HL-60 (cell line): ENCODE results near the gene ATP13A1.

Source experiments
- DNase-seq, 2 experiments: peaks; one replicate each; pipeline ENCODE4 v3.0.0-alpha.2; 2010 to 2020; ENCODE audit warnings: low read depth in 1 of 2, low spot score in 1 of 2
- H3K27ac ChIP-seq: fragments of 250-450 bp; sonication (Bioruptor Pico); replicated peaks from 2 replicates; pipeline ENCODE4 v1.5.1; 2020; ENCODE audit warnings: mild to moderate bottlenecking, moderate library complexity
- H3K27me3 ChIP-seq: fragments of 250-450 bp; sonication (Bioruptor Pico); 2 replicates; pipeline ENCODE4 v1.5.1; 2021; ENCODE audit warnings: mild to moderate bottlenecking, moderate library complexity; ENCODE audit not compliant: insufficient read depth, poor library complexity, severe bottlenecking
- H3K4me3 ChIP-seq: replicated peaks from 2 replicates; pipeline ENCODE4 v1.5.1; 2011; ENCODE audit warnings: mild to moderate bottlenecking, control low read depth, low read length; ENCODE audit not compliant: insufficient read depth
- CTCF ChIP-seq: IDR thresholded peaks from one replicate; pipeline ENCODE4 v1.5.1; 2011; ENCODE audit warnings: low read length, control low read depth, inconsistent platforms; ENCODE audit not compliant: insufficient read depth
- GABPA ChIP-seq: IDR thresholded peaks from 2 replicates; pipeline ENCODE4 v1.6.1; 2012; ENCODE audit warnings: low read depth
- POLR2AphosphoS5 ChIP-seq: IDR thresholded peaks from 2 replicates; pipeline ENCODE4 v1.6.1; 2012; ENCODE audit warnings: low read depth
- REST ChIP-seq: IDR thresholded peaks from 2 replicates; pipeline ENCODE4 v1.6.1; 2012; ENCODE audit warnings: low read depth; ENCODE audit not compliant: insufficient replicate concordance
- SPI1 ChIP-seq: IDR thresholded peaks from 2 replicates; pipeline ENCODE4 v1.6.1; 2012; ENCODE audit warnings: low read depth, mild to moderate bottlenecking, borderline replicate concordance

Gene ATP13A1

GRCh38 chr19:19619181-19619848 lies 44.2 kb downstream of the ATP13A1 start:
- Histone ChIP-seq H3K27me3 (no peaks in the 10 kb centered on the region), H3K27ac (no peak overlapping the region), H3K4me3 (no peak overlapping the region)
- no peak for TF ChIP-seq SPI1
- no peak for TF ChIP-seq REST
- TF ChIP-seq GABPA, result no peak
- no peak for TF ChIP-seq POLR2AphosphoS5
- no peak for TF ChIP-seq CTCF
- DNase-seq, result no peak

- DNase-seq, result peak; percentile 91 to 96
- H3K4me3 ChIP-seq, result peak within 1 kb of the TSS; percentile 20
- no peak for TF ChIP-seq POLR2AphosphoS5
- no peak for TF ChIP-seq CTCF
- TF ChIP-seq GABPA, result no peak
- TF ChIP-seq REST, result no peak
- TF ChIP-seq SPI1, result no peak
- no peak within 1 kb of the TSS for H3K27ac ChIP-seq
- H3K27me3 ChIP-seq, result no peaks in the 10 kb centered on the region
Observed at GRCh38 chr19:19618219-19619051, 45.0 kb downstream of the ATP13A1 start, which contains the start of gene PBX4. TSS of gene PBX4 (minus strand) at chr19:19618687. CDS start at chr19:19618629, 58 bp downstream.

GRCh38 chr19:19615086-19615485 lies 48.4 kb downstream of the ATP13A1 start:
- DNase-seq, result no peak
- H3K4me3 ChIP-seq, result no peak overlapping the region
- TF ChIP-seq REST (no peak), GABPA (no peak), SPI1 (no peak), POLR2AphosphoS5 (no peak), CTCF (no peak)

More at GRCh38 chr19:19615086-19615485, 48.4 kb downstream of the ATP13A1 start:
- Histone ChIP-seq H3K27me3 (no peaks in the 10 kb centered on the region), H3K27ac (no peak overlapping the region)
